ENCODE measurements around the gene JCHAIN.
"Not testable (repeated sequence)": the region's sequence is repeated elsewhere in the genome, so short reads cannot be mapped to it uniquely, and the experiment has no call there.

Gene JCHAIN

DNA sequence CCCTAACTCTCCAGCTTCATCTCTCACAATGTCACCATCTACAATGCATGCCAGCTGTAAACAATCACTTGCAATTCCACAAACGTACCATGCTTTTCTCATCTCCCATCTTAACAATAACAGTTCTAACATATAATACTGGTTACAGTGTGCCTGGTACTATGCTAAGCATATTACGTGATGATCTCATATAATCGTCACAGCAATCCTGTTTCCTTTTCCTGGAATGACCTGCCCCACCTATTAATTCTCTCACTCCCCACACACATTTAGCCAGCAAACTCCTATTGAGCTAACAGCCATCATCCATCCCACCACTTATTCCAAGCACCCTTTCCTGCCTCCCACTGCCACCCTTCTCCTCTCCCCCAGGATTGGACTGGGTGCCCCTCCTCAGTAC is 7.9 kb downstream of the JCHAIN start:
- in situ Hi-C loops (cut with HindIII; ENCODE audit: low pct_ligation_motif_present, low pct_unique_long_range_greater_than_20kb, low sequenced_read_pairs): no loop called here
- DNase-seq: no peak

DNA sequence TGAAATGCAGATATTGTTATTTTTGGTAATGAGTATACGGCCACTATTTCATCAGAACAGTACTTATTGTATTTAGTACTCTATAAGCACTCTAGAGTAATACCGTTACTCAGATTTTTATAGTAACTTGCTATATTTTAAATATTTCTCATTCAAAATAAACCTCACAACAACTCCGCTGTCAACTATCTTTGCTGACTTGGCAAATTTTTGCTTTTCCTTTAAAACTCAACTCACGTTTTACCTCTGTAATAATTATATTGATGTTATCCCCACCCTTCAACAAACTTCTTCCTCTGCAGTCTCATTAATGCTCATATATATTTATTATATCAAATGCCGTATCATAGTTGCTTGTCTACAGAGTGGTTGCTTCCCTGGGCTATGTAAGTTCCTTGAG is 9.0 kb downstream of the JCHAIN start:
- no peak for DNase-seq
- in situ Hi-C loops (cut with HindIII; ENCODE audit: low pct_ligation_motif_present, low pct_unique_long_range_greater_than_20kb, low sequenced_read_pairs): no loop called here

DNA sequence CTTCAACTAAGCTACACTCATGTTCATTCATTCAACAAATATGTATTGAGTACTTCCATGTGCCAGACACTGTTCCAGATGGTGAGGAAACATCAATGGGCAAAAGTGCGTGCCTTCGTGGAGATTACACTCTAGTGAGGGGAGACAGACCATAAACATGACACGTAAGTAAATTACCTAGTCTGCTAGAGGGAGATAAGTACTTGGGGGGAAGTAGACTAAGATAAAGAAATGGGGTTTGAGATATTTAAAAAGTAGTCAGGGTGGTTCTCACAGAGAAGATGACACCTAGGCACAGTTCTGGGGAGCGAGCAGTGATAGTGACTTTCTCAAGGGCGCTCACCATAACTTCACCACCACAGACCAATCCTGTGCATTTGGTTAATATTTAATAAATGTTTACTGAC is 11.7 kb downstream of the JCHAIN start:
- in situ Hi-C loops (cut with HindIII; ENCODE audit: low pct_ligation_motif_present, low pct_unique_long_range_greater_than_20kb, low sequenced_read_pairs): no loop called here
- DNase-seq: no peak

DNA sequence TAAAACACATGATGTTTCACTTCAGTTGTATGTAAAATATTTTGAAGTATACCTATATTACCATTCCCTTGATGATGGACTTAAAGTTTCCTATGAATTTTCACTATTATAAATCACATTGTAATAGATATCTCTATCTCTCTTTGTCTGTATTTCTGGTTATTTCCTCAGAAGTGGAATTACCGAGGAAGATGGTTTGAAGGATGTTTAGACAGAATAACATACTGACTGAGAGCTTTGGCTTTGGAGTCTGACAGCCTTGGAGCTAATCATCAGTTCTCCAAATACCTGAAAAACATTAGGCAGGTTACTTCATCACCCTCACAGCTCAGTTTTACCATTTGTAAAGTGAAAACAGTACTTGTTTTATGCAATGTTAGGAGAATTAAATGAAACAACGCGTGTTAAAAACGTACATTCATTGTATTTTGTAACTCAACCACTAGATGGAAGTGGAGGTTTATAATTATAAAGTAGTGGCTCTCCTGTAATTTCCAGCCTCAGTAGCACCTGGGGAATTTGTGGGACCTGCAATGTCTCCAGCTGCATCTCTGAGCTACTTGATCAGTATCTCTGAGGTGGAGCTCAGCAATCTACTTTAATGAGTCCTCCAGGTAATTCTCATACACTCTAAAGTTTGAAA is 14.3 kb downstream of the JCHAIN start:
- in situ Hi-C loops (cut with HindIII; ENCODE audit: low pct_ligation_motif_present, low pct_unique_long_range_greater_than_20kb, low sequenced_read_pairs): no loop called here
- DNase-seq: peak; percentile 52

DNA sequence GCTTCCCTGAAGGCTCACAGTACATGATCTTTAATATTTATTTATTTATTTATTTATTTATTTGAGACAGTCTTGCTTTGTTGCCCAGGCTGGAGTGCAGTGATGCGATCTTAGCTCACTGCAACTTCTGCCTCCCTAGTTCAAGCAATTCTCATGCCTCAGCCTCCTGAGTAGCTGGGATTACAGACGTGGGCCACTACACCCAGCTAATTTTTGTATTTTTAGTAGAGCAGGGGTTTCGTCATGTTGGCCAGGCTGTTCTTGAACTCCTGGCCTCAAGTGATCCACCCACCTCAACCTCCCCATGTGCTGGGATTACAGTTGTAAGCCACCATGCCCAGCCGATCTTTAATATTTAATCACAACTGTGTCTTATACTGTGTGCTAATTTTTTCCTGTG is 15.6 kb downstream of the JCHAIN start:
- DNase-seq; in situ Hi-C loops (cut with HindIII; ENCODE audit: low pct_ligation_motif_present, low pct_unique_long_range_greater_than_20kb, low sequenced_read_pairs): not testable (repeated sequence)

DNA sequence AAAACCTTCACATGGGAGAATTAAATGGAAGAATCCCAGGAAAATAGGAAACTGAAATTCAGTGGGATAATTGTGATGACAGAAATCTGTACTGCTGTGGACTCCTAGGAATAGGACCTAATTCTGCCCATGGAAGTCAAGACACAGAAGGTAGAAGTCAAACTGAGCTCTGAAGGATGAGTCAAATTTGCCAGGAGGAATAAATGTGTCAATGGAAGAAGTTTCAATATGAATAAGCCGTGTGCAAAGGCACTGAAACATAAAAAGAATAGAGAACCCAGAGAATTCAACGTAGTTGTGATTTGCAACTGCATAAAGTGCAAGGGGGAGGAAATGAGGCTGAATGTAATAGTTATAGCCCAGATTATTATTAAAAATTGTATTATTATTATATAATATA is 26.1 kb downstream of the JCHAIN start:
- in situ Hi-C loops (cut with HindIII; ENCODE audit: low pct_ligation_motif_present, low pct_unique_long_range_greater_than_20kb, low sequenced_read_pairs): no loop called here
- DNase-seq: no peak

DNA sequence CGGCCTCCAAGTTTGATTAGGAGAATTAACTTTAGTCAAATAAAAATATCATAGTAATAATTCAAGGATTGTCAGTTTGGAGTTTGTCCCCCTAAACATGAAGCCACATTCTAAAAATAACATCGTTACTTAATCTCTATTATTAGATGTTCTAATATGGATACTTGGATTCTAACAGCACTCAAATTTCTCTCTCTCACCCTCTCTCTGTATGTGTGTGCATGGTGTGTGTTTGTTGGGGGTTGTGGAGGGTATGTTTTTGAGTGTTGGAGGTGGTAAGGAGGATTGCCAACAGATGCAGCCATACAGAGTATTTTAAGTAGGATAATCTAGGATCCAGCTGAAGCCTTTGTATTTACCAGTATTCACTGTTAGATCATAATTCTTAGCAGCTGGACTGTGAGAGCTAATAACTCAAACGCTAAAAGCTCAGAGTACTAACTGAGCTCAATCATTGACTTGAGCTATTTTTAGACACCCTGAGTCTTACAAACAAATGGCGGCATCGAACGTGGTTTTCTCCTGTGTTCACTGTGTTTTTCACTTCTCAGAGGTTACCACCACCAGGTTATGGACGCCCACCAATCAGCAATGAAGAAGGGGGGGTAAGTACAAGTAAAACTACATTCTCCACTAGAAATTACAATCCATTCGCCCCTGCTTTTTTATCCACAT is 28.9 kb downstream of the JCHAIN start:
- in situ Hi-C loops (cut with HindIII; ENCODE audit: low pct_ligation_motif_present, low pct_unique_long_range_greater_than_20kb, low sequenced_read_pairs): no loop called here
- DNase-seq: peak; percentile 46

DNA sequence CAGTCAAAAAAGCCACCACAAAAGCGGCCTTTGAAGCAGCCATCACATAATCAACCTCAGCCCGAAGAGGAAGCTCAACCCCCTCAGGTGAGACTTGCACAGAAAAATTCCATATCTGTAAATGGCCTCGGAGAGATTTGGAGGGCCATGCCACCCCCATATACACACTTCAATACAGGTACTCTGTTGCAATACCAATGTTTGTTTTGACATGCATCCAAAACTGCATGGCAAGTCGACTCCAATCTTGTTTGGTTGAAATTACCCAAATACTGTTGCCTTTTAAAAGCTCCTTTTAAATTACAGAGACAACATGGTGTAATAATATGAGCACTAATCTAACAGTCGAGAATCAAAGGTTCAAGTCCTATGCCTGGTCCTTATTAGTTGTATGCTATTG is 31.8 kb downstream of the JCHAIN start:
- in situ Hi-C loops (cut with HindIII; ENCODE audit: low pct_ligation_motif_present, low pct_unique_long_range_greater_than_20kb, low sequenced_read_pairs): no loop called here
- no peak for DNase-seq

DNA sequence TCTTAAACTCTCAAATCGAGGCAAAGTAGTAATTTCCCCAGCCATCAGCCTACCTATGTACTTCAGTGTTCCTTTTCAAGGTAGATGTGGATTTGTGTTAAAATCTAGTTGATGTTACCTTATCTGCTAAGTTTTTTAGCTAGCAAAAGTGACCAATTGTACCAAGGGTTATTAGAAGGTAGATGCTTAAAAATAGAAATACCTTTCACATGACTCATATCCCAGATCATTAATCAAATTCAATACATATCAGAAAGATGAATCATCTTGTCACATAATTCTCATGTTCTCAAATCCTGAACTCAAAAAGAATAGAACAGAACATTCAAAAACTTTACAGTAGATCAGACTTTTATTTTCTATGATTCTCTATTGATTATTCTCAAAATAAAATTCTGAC is 34.3 kb downstream of the JCHAIN start:
- DNase-seq: peak; percentile 71
- in situ Hi-C loops (cut with HindIII; ENCODE audit: low pct_ligation_motif_present, low pct_unique_long_range_greater_than_20kb, low sequenced_read_pairs): no loop called here

DNA sequence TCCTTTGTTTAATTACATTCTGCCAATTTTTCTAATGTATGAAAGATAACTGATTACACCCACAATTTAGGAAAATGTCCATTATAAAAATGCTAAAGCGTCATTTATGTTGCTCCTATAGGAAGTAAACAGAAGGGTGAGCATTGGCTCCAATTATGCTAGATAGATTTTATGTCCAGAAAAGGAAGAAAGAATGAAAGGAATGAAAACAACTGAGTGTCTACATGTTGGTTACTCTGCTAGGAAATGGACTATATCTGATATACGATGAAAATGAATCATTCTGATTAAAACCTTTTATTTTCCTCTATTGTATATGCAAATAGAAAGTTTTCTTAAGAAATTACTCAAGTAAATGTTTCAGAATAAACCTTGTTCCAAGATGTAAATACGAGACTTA is 36.1 kb downstream of the JCHAIN start:
- DNase-seq: no peak
- in situ Hi-C loops (cut with HindIII; ENCODE audit: low pct_ligation_motif_present, low pct_unique_long_range_greater_than_20kb, low sequenced_read_pairs): no loop called here

DNA sequence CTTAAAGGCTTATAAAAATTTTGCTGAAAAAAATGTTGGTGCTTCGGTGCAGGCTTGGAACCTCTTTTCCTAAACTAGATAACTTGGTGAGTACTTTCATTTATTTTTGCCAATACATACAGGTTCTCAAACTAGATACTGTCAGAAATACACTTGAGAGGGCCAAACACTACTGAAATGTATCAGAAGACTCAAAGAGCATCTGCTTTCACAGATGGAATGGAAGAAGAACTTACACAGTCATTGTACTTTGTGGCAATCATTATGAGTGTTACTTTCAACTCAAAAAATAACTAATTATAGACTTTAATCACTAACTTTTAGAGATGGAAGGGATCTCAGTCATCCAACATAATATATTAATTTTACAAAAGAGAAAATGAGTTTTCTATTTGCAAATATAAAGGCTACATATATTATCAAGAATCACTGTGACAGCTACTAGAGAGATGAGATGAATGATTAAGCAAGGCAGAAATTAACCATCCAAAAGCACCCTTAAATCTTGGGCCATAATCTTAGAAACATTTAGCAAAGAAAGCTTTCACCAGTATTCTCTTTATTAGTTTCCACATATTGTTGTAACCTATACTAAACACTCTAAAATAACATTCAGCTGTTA is 36.7 kb downstream of the JCHAIN start:
- in situ Hi-C loops (cut with HindIII; ENCODE audit: low pct_ligation_motif_present, low pct_unique_long_range_greater_than_20kb, low sequenced_read_pairs): no loop called here
- no peak for DNase-seq

DNA sequence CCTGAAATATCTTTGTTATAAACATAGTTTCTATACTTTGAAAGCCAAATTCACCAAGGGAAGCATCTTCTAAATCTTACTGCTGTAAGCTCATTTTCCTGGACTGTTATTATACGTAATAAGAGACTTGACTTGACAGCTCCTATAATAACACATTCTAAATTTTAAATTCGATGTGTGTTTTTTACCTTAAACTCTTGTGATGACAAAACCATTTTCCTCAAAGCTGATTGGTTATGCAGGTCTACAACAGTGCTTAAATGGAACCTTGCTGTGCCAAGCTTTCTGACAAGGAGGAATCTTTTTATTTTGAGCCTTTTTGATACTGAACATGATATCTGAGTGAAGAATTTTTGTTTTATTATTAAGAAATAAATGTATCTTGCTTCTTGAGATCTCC is 37.9 kb downstream of the JCHAIN start, which contains the start of gene ENAM:
Gene ENAM (plus strand): TSS at position 301 of the 400 bp plus-strand sequence. CDS start 757 bp downstream, outside the sequence.
- DNase-seq: no peak
- in situ Hi-C loops (cut with HindIII; ENCODE audit: low pct_ligation_motif_present, low pct_unique_long_range_greater_than_20kb, low sequenced_read_pairs): no loop called here

DNA sequence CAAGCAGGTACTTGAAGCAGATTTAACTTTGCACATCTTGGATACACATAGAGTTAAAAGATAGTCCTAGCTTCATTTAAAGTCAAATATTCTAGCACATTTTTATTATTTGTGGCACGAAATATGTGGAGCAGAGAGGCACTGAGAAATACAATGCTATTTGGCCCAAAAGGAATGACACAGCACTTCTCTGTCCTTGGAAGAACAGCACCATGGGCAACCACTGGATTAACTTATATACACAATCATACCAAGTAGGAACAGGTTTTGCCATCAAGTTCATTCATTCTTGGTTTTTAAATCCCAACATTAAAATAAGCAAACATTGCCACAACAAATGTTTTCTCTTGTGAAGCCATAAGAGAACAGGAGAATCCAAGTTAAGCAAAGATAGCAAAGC is 38.7 kb downstream of the JCHAIN start:
- in situ Hi-C loops (cut with HindIII; ENCODE audit: low pct_ligation_motif_present, low pct_unique_long_range_greater_than_20kb, low sequenced_read_pairs): no loop called here
- no peak for DNase-seq

DNA sequence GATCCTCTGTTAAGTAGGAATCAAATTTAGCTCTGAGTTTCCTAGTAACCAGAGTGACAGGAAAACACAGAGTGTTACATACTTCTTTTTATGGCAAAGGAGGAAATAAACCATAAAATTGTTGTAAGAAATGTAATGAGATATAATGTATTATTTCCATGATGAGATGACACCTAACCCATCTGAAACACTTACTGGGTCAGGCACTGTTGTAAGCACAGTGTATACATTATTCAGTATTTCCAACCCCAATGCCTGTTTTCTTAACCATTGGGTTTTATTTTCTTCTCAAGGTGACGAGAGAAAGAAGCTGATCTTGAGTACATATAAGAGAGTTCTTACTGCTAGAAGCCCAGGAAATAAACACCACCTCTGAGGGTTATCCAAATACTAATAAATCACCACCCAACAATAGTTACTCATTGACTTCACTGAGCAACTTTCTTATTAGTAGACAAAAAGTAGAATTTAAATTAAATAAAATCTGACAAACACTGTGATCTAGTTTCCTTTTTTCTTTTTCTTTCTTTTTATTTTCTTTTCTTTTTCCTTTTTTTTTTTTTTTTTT is 42.0 kb downstream of the JCHAIN start:
- in situ Hi-C loops (cut with HindIII; ENCODE audit: low pct_ligation_motif_present, low pct_unique_long_range_greater_than_20kb, low sequenced_read_pairs): no loop called here
- DNase-seq: no peak

DNA sequence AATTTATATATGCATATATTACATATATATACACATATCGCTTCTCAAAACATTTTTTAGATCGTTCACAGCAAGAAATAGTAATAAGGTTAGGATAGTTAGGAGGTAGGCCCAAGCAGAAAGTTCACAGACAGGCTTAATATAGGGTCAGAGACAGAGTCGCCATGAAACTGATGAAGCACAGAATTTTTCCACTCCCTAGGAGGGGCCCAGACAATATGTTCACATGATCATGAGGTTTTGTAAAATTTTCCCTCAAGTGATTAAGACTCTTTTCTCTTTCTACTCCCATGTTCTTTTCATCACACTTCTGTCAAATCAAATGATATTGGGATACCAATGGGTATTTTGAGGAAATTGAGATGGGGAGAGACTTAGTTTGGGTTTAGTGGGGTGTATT is 43.0 kb downstream of the JCHAIN start:
- DNase-seq: no peak
- in situ Hi-C loops (cut with HindIII; ENCODE audit: low pct_ligation_motif_present, low pct_unique_long_range_greater_than_20kb, low sequenced_read_pairs): no loop called here

DNA sequence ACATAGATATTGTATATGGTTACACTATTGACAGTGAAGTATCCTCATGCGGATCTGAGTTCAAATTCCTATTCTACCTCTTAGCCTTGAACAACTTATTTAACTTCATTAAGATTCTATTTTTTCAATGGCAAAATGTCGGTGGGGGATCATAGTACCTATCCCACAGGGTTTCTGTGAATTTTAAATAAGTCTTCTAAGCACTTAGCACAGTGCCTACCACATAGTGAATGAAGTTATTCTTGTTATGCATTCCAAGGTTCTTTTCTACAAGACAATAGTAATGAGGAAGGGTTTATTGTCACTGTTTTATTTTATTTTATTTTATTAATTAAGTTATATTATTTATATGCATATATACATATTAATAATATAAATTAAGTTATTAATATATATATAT is 46.5 kb downstream of the JCHAIN start:
- no peak for DNase-seq
- in situ Hi-C loops (cut with HindIII; ENCODE audit: low pct_ligation_motif_present, low pct_unique_long_range_greater_than_20kb, low sequenced_read_pairs): no loop called here

DNA sequence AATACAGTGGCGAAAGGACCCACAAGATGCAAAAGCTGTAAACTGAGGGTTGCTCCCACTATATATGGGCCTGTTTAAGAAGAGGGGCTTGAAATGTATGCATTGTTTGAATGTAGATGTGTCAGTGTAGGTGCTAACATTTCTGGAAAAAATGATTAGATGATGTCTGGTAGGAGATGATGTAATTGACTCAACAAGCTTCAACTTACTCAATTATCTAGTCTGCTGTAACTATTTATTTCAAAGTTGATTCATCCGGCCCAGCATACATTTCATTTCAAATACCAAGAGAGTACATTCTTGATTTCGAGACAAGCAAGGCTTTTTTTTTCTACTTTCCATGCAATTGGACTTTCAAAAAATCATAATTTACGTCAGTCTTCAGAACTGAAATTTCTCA is 47.0 kb downstream of the JCHAIN start:
- DNase-seq: no peak
- in situ Hi-C loops (cut with HindIII; ENCODE audit: low pct_ligation_motif_present, low pct_unique_long_range_greater_than_20kb, low sequenced_read_pairs): no loop called here

DNA sequence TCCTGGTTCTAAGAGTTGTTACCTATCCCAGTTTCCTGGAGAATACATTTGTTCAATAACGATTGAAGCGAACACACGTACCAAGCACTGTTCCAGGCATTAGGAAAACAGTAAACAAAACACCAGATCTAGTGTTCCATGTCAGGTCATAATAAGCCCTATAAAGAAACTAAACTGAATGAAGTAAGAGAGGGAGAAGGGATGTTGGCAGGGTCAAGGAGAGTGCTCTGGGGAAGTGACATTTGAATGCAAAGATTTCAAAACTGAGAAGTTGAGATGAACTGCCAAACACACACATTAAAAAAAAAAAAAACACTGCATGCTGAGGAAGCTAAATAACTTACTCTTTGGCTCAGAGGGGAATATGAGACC is 52.1 kb downstream of the JCHAIN start:
- DNase-seq: no peak
- in situ Hi-C loops (cut with HindIII; ENCODE audit: low pct_ligation_motif_present, low pct_unique_long_range_greater_than_20kb, low sequenced_read_pairs): no loop called here

DNA sequence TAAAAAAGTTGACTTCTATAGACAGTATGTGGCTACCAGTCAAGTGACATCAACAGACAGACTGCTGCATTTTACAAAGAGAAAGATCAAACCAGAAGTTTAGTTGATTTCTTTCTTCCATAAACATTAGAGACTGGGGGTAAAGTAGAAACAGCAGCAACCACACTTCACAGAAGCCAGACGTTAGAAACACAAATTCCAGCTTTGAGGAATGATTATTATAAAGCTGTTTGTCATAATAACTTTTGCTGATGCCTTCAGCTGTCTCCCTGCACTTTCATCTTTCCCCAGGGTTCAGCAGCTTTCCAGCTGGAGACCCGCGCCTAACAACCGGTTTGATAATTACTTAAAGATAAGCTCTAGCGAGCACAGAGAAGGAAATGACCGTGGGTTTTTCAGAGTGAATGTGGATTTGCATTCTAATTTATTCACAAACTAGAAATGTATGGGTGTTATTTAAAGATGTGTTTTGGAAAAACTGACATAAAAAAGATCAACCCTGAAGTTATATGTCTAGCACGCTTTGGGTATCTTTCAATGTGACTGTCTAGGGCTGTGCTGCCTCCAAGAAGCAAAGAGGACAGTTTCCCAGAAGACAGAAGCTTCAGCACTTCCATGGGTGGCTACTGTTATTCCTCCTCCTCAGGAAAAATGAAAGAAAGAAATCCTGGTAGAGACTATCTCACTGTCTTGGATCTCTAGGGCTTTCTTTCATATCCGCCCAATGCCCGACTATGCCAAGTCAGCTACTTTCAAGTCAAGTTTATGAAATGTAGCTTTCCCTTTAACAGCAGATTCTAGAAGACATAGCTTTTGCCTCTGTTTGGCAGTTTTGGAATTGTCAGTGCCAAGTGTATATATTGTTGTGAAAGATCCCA is 52.8 kb downstream of the JCHAIN start:
- no peak for DNase-seq
- in situ Hi-C loops (cut with HindIII; ENCODE audit: low pct_ligation_motif_present, low pct_unique_long_range_greater_than_20kb, low sequenced_read_pairs): no loop called here
